Anterior cingulate cortex (tissue), 58 donors: ENCODE results near the gene REEP2.
"Not testable (repeated sequence)": the region's sequence is repeated elsewhere in the genome, so short reads cannot be mapped to it uniquely, and the experiment has no call there.

Experiments used
- DNase-seq, 58 donors: peaks; one replicate each; lab custom pipeline; 2025; lab: John Stamatoyannopoulos, UW

REEP2 gene

GRCh38 chr5:138438724-138439476 is at the start of gene REEP2:
REEP2 (plus strand) TSS chr5:138439057; CDS start chr5:138439209, 152 bp downstream.
- DNase-seq, result peak in 31 of 58 donors; percentile 18 to 80 (median 53)

- no peak for DNase-seq
Observed at GRCh38 chr5:138389332-138389731, 49.5 kb upstream of the REEP2 start.

GRCh38 chr5:138389911-138390310 is 48.9 kb upstream of the REEP2 start:
- DNase-seq, result not testable (repeated sequence)

- peak in 51 of 58 donors; percentile 14 to 85 (median 59) for DNase-seq
Observed at GRCh38 chr5:138391859-138392386, 46.9 kb upstream of the REEP2 start.

GRCh38 chr5:138402640-138403039 is 36.2 kb upstream of the REEP2 start:
- DNase-seq, result no peak

GRCh38 chr5:138408023-138408422 is 30.8 kb upstream of the REEP2 start:
- DNase-seq, result no peak

- peak in 47 of 58 donors; percentile 1 to 76 (median 30) for DNase-seq
Observed at GRCh38 chr5:138410996-138411640, 27.7 kb upstream of the REEP2 start.

- no peak for DNase-seq
Observed at GRCh38 chr5:138418444-138418843, 20.4 kb upstream of the REEP2 start.

GRCh38 chr5:138425079-138425478 is 13.8 kb upstream of the REEP2 start:
- no peak for DNase-seq

GRCh38 chr5:138435943-138436342 is 2.9 kb upstream of the REEP2 start:
- DNase-seq, result no peak

- DNase-seq, result no peak
Observed at GRCh38 chr5:138438003-138438723, 694 bp upstream of the REEP2 start.

GRCh38 chr5:138439477-138440158 is 761 bp downstream of the REEP2 start:
- peak in 9 of 58 donors; percentile 24 to 52 (median 42) for DNase-seq

- no peak for DNase-seq
Observed at GRCh38 chr5:138440159-138441073, 1.6 kb downstream of the REEP2 start.

- no peak for DNase-seq
Observed at GRCh38 chr5:138441221-138441620, 2.4 kb downstream of the REEP2 start.

GRCh38 chr5:138444078-138444773 is 5.4 kb downstream of the REEP2 start:
- DNase-seq, result no peak

GRCh38 chr5:138444774-138445546 is 6.1 kb downstream of the REEP2 start:
- no peak for DNase-seq

GRCh38 chr5:138445547-138446271 is 6.9 kb downstream of the REEP2 start:
- DNase-seq, result no peak
